ENCODE measurements around the gene VWA2. TPM values are rescaled to one million over a fixed set of nuclear protein-coding genes. Genes with fewer than 3 reads are reported as not detected.

VWA2 gene
- total RNA-seq, 1 donor from 2014 or later: 0.08 TPM

GRCh38 chr10:114306116-114306973 lies 67.3 kb downstream of the VWA2 start:
- intact Hi-C loops (cut with DNase I): loop anchor here (10.0 kb wide), 1 partner anchor 498 kb away; no protein-coding TSS in a partner anchor
- ATAC-seq (ENCODE audit: poor library complexity): no peak
- DNase-seq: no peak

GRCh38 chr10:114307731-114308130 lies 68.7 kb downstream of the VWA2 start:
- no peak for DNase-seq
- intact Hi-C loops (cut with DNase I): loop anchor here (10.0 kb wide), 1 partner anchor 497 kb away; no protein-coding TSS in a partner anchor
- ATAC-seq (ENCODE audit: poor library complexity): no peak

GRCh38 chr10:114308531-114309363 lies 69.7 kb downstream of the VWA2 start:
- ATAC-seq (ENCODE audit: poor library complexity): peak; percentile 13
- DNase-seq: no peak

GRCh38 chr10:114309364-114309651 lies 70.3 kb downstream of the VWA2 start:
- no peak for ATAC-seq (ENCODE audit: poor library complexity)

More at GRCh38 chr10:114308531-114309363, 69.7 kb downstream of the VWA2 start:
- intact Hi-C loops (cut with DNase I): loop anchor here (10.0 kb wide), 1 partner anchor 496 kb away; no protein-coding TSS in a partner anchor

GRCh38 chr10:114310346-114310745 lies 71.3 kb downstream of the VWA2 start:
- DNase-seq (no peak), ATAC-seq (ENCODE audit: poor library complexity) (no peak)

More at GRCh38 chr10:114309364-114309651, 70.3 kb downstream of the VWA2 start:
- no peak for DNase-seq
- intact Hi-C loops (cut with DNase I): loop anchor here (10.0 kb wide), 1 partner anchor 495 kb away; no protein-coding TSS in a partner anchor

GRCh38 chr10:114311023-114311422 lies 72.0 kb downstream of the VWA2 start:
- no peak for ATAC-seq (ENCODE audit: poor library complexity)
- intact Hi-C loops (cut with DNase I): no loop called here
- no peak for DNase-seq

More at GRCh38 chr10:114310346-114310745, 71.3 kb downstream of the VWA2 start:
- intact Hi-C loops (cut with DNase I): no loop called here

GRCh38 chr10:114311496-114312209 lies 72.6 kb downstream of the VWA2 start:
- intact Hi-C loops (cut with DNase I): no loop called here
- DNase-seq (no peak), ATAC-seq (ENCODE audit: poor library complexity) (no peak)

- intact Hi-C loops (cut with DNase I): no loop called here
- no peak for DNase-seq
- no peak for ATAC-seq (ENCODE audit: poor library complexity)
Measured at GRCh38 chr10:114313139-114313538, 74.1 kb downstream of the VWA2 start.

GRCh38 chr10:114313866-114314265 lies 74.8 kb downstream of the VWA2 start:
- intact Hi-C loops (cut with DNase I): no loop called here
- DNase-seq: no peak
- no peak for ATAC-seq (ENCODE audit: poor library complexity)

- ATAC-seq (ENCODE audit: poor library complexity): no peak
- no peak for DNase-seq
- intact Hi-C loops (cut with DNase I): no loop called here
Measured at GRCh38 chr10:114315566-114316420, 76.7 kb downstream of the VWA2 start.

- DNase-seq: no peak
- ATAC-seq (ENCODE audit: poor library complexity): no peak
- intact Hi-C loops (cut with DNase I): no loop called here
Measured at GRCh38 chr10:114316744-114317143, 77.7 kb downstream of the VWA2 start.

GRCh38 chr10:114319406-114320248 lies 80.6 kb downstream of the VWA2 start:
- ATAC-seq (ENCODE audit: poor library complexity) (no peak), DNase-seq (no peak)
- intact Hi-C loops (cut with DNase I): no loop called here

- DNase-seq: no peak
- ATAC-seq (ENCODE audit: poor library complexity): peak; percentile 36
- intact Hi-C loops (cut with DNase I): no loop called here
Measured at GRCh38 chr10:114320249-114321116, 81.4 kb downstream of the VWA2 start.

GRCh38 chr10:114322344-114322743 lies 83.3 kb downstream of the VWA2 start:
- DNase-seq (no peak), ATAC-seq (ENCODE audit: poor library complexity) (peak; percentile 85)
- intact Hi-C loops (cut with DNase I): no loop called here

GRCh38 chr10:114323023-114323422 lies 84.0 kb downstream of the VWA2 start:
- intact Hi-C loops (cut with DNase I): no loop called here
- ATAC-seq (ENCODE audit: poor library complexity) (no peak), DNase-seq (no peak)

GRCh38 chr10:114326795-114327194 lies 87.7 kb downstream of the VWA2 start:
- intact Hi-C loops (cut with DNase I): no loop called here
- ATAC-seq (ENCODE audit: poor library complexity): no peak
- no peak for DNase-seq
